ENCODE results near the gene CEP83. TPM values are rescaled to one million over a fixed set of nuclear protein-coding genes. Genes with fewer than 3 reads are reported as not detected.

The CEP83 gene
- polyA plus RNA-seq, 1 donor from 2014 or later, result 19.5 TPM

DNA sequence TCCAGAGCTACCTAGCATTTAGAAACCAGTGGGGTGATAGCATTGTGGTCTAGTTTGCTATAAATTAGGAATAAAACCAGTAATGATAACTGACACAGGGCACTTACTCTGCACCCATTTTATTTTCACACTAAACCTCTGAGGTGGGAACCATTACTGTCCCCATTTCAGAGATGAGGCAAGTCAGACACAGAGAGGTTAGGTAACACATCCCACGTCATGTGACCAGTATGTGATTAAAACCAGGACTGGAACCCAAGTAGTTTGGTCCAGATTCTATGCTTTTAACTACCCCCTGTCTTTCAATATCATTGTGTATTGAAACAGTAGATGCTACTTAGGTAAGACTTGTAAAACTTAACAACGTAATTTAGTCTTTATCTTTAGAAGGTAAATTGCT is 201.1 kb downstream of the CEP83 start (continued):
- TF ChIP-seq REST (IDR thresholded peaks at IDR 0.05; ENCODE audit: borderline replicate concordance) (no peak), MXI1 (conservative IDR thresholded peaks at IDR 0.05; ENCODE audit: poor library complexity, severe bottlenecking) (no peak), RAD21 (conservative IDR thresholded peaks at IDR 0.05) (no peak)

Other genes starting within 250 kb of the CEP83 start
- gene TMCC3, start 190.7 kb upstream of the CEP83 start, polyA plus RNA-seq, result 1.9 and 2.1 TPM in 2 replicates

Measured in neural cell (in vitro differentiated cells).